GM21717 (cell line): ENCODE data around the gene LVRN.

Source experiments
- ATAC-seq: cut with Tn5 transposase; IDR thresholded peaks from one replicate; pipeline ENCODE4 v1.9.1; 2021; ENCODE audit warnings: mild to moderate bottlenecking, moderate library complexity; ENCODE audit not compliant: unreplicated experiment

LVRN gene

GRCh38 chr5:116023619-116024018 is 61.3 kb downstream of the LVRN start:
- no peak for ATAC-seq

- ATAC-seq, result no peak
These were observed 63.6 kb downstream of the LVRN start for GRCh38 chr5:116025866-116026265.

GRCh38 chr5:116032094-116032517 is 69.8 kb downstream of the LVRN start, which contains the start of gene ARL14EPL:
ARL14EPL (plus strand) TSS chr5:116032472; CDS start chr5:116051466, 18,994 bp downstream.
- peak; percentile 65 for ATAC-seq

- ATAC-seq, result peak; percentile 61
These were observed 70.7 kb downstream of the LVRN start for GRCh38 chr5:116032991-116033390.

GRCh38 chr5:116035123-116035522 is 72.8 kb downstream of the LVRN start:
- no peak for ATAC-seq

- ATAC-seq, result no peak
These were observed 75.1 kb downstream of the LVRN start for GRCh38 chr5:116037236-116037822.

GRCh38 chr5:116038817-116039216 is 76.5 kb downstream of the LVRN start:
- ATAC-seq, result peak; percentile 77

GRCh38 chr5:116042375-116042774 is 80.1 kb downstream of the LVRN start:
- ATAC-seq, result no peak

GRCh38 chr5:116044073-116044472 is 81.8 kb downstream of the LVRN start:
- no peak for ATAC-seq

- ATAC-seq, result no peak
These were observed 83.5 kb downstream of the LVRN start for GRCh38 chr5:116045821-116046220.

- no peak for ATAC-seq
These were observed 84.0 kb downstream of the LVRN start for GRCh38 chr5:116046261-116046660.

- no peak for ATAC-seq
These were observed 84.5 kb downstream of the LVRN start for GRCh38 chr5:116046823-116047222.

GRCh38 chr5:116058346-116058936 is 96.2 kb downstream of the LVRN start:
- ATAC-seq, result no peak

GRCh38 chr5:116062352-116062751 is 100.1 kb downstream of the LVRN start:
- ATAC-seq, result no peak

- no peak for ATAC-seq
These were observed 101.7 kb downstream of the LVRN start for GRCh38 chr5:116063950-116064349.

- no peak for ATAC-seq
These were observed 105.9 kb downstream of the LVRN start for GRCh38 chr5:116068028-116068632.

- ATAC-seq, result no peak
These were observed 108.9 kb downstream of the LVRN start for GRCh38 chr5:116071211-116071610.

- no peak for ATAC-seq
These were observed 113.0 kb downstream of the LVRN start for GRCh38 chr5:116075191-116075831.

GRCh38 chr5:116076496-116076895 is 114.2 kb downstream of the LVRN start:
- peak; percentile 99 for ATAC-seq
